CD4-positive, alpha-beta T cell (primary cell): ENCODE measurements around the gene ADARB2. TPM values are rescaled to one million over a fixed set of nuclear protein-coding genes. Genes with fewer than 3 reads are reported as not detected.

Source experiments
- ATAC-seq: fragments of 200-7000 bp; cut with Tn5 transposase; one replicate; pipeline ENCODE4 v1.10.0; 2022; ENCODE audit warnings: mild to moderate bottlenecking; ENCODE audit not compliant: poor library complexity
- CTCF ChIA-PET: fragments of 350-600 bp; sonication (Branson Sonifier 250); formaldehyde crosslinking; loops from one replicate; lab custom pipeline; 2021; ENCODE audit warnings: antibody characterized with exemption, inconsistent platforms; lab: Charles Lee
- POLR2A ChIA-PET: fragments of 350-600 bp; sonication (Branson Sonifier 250); formaldehyde crosslinking; loops from one replicate; lab custom pipeline; 2021; ENCODE audit warnings: antibody characterized with exemption, inconsistent platforms; lab: Charles Lee
- DNase-seq, 14 experiments: peaks; one replicate each; pipeline ENCODE4 v3.0.0-alpha.2; 2013 to 2020; ENCODE audit warnings: mixed read lengths in 2 of 14
- H3K27ac ChIP-seq, 2 donors: one replicate each; pipeline versions ENCODE4 v1.5.1 to v1.7.0; 2013; ENCODE audit warnings: low read length in 2 of 2, low read depth in 1 of 2, mild to moderate bottlenecking in 1 of 2
- H3K27me3 ChIP-seq, 2 experiments: 1 replicate in 1 of 2; 2 replicates in 1 of 2; pipeline versions ENCODE4 v1.6.1 to v1.7.0; 2013; ENCODE audit warnings: low read length in 2 of 2, control low read depth in 1 of 2, mild to moderate bottlenecking in 1 of 2, moderate library complexity in 1 of 2; ENCODE audit not compliant: insufficient read depth in 2 of 2, control insufficient read depth in 1 of 2
- H3K36me3 ChIP-seq: one replicate; pipeline ENCODE4 v1.6.1; 2013; ENCODE audit warnings: low read length, control low read depth; ENCODE audit not compliant: insufficient read depth
- H3K4me1 ChIP-seq: one replicate; pipeline ENCODE4 v1.6.1; 2013; ENCODE audit warnings: low read length, control low read depth; ENCODE audit not compliant: insufficient read depth
- H3K4me3 ChIP-seq: one replicate; pipeline ENCODE4 v1.5.1; 2013; ENCODE audit warnings: mild to moderate bottlenecking, low read length, moderate library complexity
- H3K9me3 ChIP-seq, 2 experiments: 1 replicate in 1 of 2; 2 replicates in 1 of 2; pipeline versions ENCODE4 v1.6.1 to v1.7.0; 2013; ENCODE audit warnings: low read length in 2 of 2, mild to moderate bottlenecking in 2 of 2, control low read depth in 1 of 2, moderate library complexity in 1 of 2; ENCODE audit not compliant: control insufficient read depth in 1 of 2, insufficient read depth in 1 of 2
- H3K27ac Mint-ChIP-seq: one replicate; pipeline ENCODE4 v1.8.0; 2020; ENCODE audit warnings: mixed read lengths
- H3K27me3 Mint-ChIP-seq: one replicate; pipeline ENCODE4 v1.8.0; 2021; ENCODE audit warnings: mixed read lengths
- H3K36me3 Mint-ChIP-seq: one replicate; pipeline ENCODE4 v1.8.0; 2021; ENCODE audit warnings: low read depth, mixed read lengths
- H3K4me1 Mint-ChIP-seq: one replicate; pipeline ENCODE4 v1.8.0; 2021; ENCODE audit warnings: low read depth, mixed read lengths
- H3K4me3 Mint-ChIP-seq: one replicate; pipeline ENCODE4 v1.8.0; 2020; ENCODE audit warnings: mild to moderate bottlenecking, mixed read lengths
- H3K9me3 Mint-ChIP-seq: one replicate; pipeline ENCODE4 v1.8.0; 2020; ENCODE audit warnings: mixed read lengths
- CTCF ChIP-seq: fragments of 200-600 bp; IDR thresholded peaks from one replicate; pipeline ENCODE4 v1.8.0; 2022; ENCODE audit warnings: antibody characterized with exemption, mild to moderate bottlenecking
- intact Hi-C, 2 experiments: fragments of 100-400 bp; cut with DNase I in 1 of 2; cut with micrococcal nuclease in 1 of 2; formaldehyde crosslinking; loops; one replicate each; pipeline versions ENCODE4 v1.15.1 to v1.9.0; 2023 to 2025; cut with DNase I, micrococcal nuclease
- total RNA-seq, 174 experiments: library from RNA in 2 of 174; stranded (reverse) in 2 of 174; gene quantifications; one replicate each; pipeline ENCODE4 v1.2.3 and lab custom pipeline; 2021 to 2026

ADARB2 gene
- total RNA-seq, 2 experiments from 2014 or later = 0.14 TPM; not detected in 1

GRCh38 chr10:1739751-1740150 is 2.4 kb upstream of the ADARB2 start:
- H3K4me3 Mint-ChIP-seq = no peak overlapping the region
- no peak overlapping the region for H3K27ac ChIP-seq
- H3K9me3 Mint-ChIP-seq = no peaks in the 10 kb centered on the region
- ChIA-PET CTCF (no interaction called here), POLR2A (no interaction called here)
- H3K9me3 ChIP-seq = peaks cover 0 to 18% of the 10 kb centered on the region in 2 experiments
- H3K27me3 Mint-ChIP-seq = peaks cover 91% of the 10 kb centered on the region
- no peak overlapping the region for H3K4me3 ChIP-seq
- no peak for DNase-seq
- no peaks in the 10 kb centered on the region for H3K36me3 Mint-ChIP-seq
- no peak for ATAC-seq
- intact Hi-C loops = no loop called here
- no peak overlapping the region for H3K27ac Mint-ChIP-seq
- H3K4me1 ChIP-seq = peaks cover 16% of the 10 kb centered on the region
- peaks cover 44 to 68% of the 10 kb centered on the region in 2 experiments for H3K27me3 ChIP-seq
- H3K4me1 Mint-ChIP-seq = peaks cover 11% of the 10 kb centered on the region
- TF ChIP-seq CTCF = no peak
- H3K36me3 ChIP-seq = no peaks in the 10 kb centered on the region

GRCh38 chr10:1738950-1739349 is 1.6 kb upstream of the ADARB2 start:
- Histone ChIP-seq H3K4me3 (no peak overlapping the region), H3K36me3 (no peaks in the 10 kb centered on the region), H3K4me1 (peaks cover 16% of the 10 kb centered on the region), H3K9me3 (peaks cover 0 to 13% of the 10 kb centered on the region in 2 experiments), H3K27ac (no peak overlapping the region), H3K27me3 (peaks cover 48 to 69% of the 10 kb centered on the region in 2 experiments)
- ATAC-seq (no peak), DNase-seq (no peak)
- H3K27ac Mint-ChIP-seq = no peak overlapping the region
- CTCF ChIA-PET = no interaction called here
- peaks cover 91% of the 10 kb centered on the region for H3K27me3 Mint-ChIP-seq
- H3K36me3 Mint-ChIP-seq = no peaks in the 10 kb centered on the region
- TF ChIP-seq CTCF = no peak
- intact Hi-C loops = no loop called here
- POLR2A ChIA-PET = no interaction called here
- peaks cover 11% of the 10 kb centered on the region for H3K4me1 Mint-ChIP-seq
- no peaks in the 10 kb centered on the region for H3K9me3 Mint-ChIP-seq
- no peak overlapping the region for H3K4me3 Mint-ChIP-seq

- Mint-ChIP-seq H3K27ac (no peak overlapping the region), H3K4me3 (no peak overlapping the region), H3K27me3 (peaks cover 91% of the 10 kb centered on the region), H3K36me3 (no peaks in the 10 kb centered on the region), H3K4me1 (peaks cover 11% of the 10 kb centered on the region), H3K9me3 (no peaks in the 10 kb centered on the region)
- no peak overlapping the region for H3K27ac ChIP-seq
- H3K9me3 ChIP-seq = peaks cover 0 to 16% of the 10 kb centered on the region in 2 experiments
- DNase-seq (no peak), ATAC-seq (no peak)
- intact Hi-C loops = no loop called here
- peaks cover 16% of the 10 kb centered on the region for H3K4me1 ChIP-seq
- H3K27me3 ChIP-seq = peaks cover 56 to 79% of the 10 kb centered on the region in 2 experiments
- ChIA-PET POLR2A (no interaction called here), CTCF (no interaction called here)
- no peak for TF ChIP-seq CTCF
- peak overlapping the region; percentile 22 for H3K4me3 ChIP-seq
- no peaks in the 10 kb centered on the region for H3K36me3 ChIP-seq
Measured at GRCh38 chr10:1736972-1737221, 428 bp downstream of the ADARB2 start.
